K562 treated with DMSO at 1 percent for 4 hours (cell line): ENCODE results near the gene AP3M1. TPM values are rescaled to one million over a fixed set of nuclear protein-coding genes. Genes with fewer than 3 reads are reported as not detected.

ENCODE experiments used
- total RNA-seq: library from RNA; unstranded; fragments of 300-600 nt; gene quantifications from 2 replicates; pipeline ENCODE4 v1.2.3, GENCODE V29; 2022; ENCODE audit not compliant: insufficient read depth

Gene AP3M1
- 39.9 and 46.9 TPM in 2 replicates for total RNA-seq

GRCh38 chr10:74150204-74150989, at the start of gene AP3M1:
Gene AP3M1, minus strand, starts transcription at chr10:74150828. Its CDS starts 12,449 bp downstream, at chr10:74138379.

GRCh38 chr10:74150990-74151878, 606 bp upstream of the AP3M1 start, which contains the start of gene ADK:
Gene ADK, plus strand, starts transcription at chr10:74151221. Its CDS starts 58 bp downstream, at chr10:74151279.

Other genes starting within 250 kb of the AP3M1 start
- gene PLAU, start 239.7 kb downstream of the AP3M1 start, total RNA-seq: 20.4 and 29.5 TPM in 2 replicates
- gene VCL, start 152.7 kb downstream of the AP3M1 start, total RNA-seq: 84.1 and 105 TPM in 2 replicates
- 37.7 and 39.5 TPM in 2 replicates for gene ADK, start 393 bp upstream of the AP3M1 start, total RNA-seq